Measurements from ENCODE around the gene MTCH1. TPM values are rescaled to one million over a fixed set of nuclear protein-coding genes. Genes with fewer than 3 reads are reported as not detected.
"Not testable (repeated sequence)": the region's sequence is repeated elsewhere in the genome, so short reads cannot be mapped to it uniquely, and the experiment has no call there.

The MTCH1 gene
- total and polyA plus RNA-seq, 8 donors, result 66.8 to 146 (median 87.2) TPM

GRCh38 chr6:36997811-36998722 is 12.1 kb upstream of the MTCH1 start:
- DNase-seq (peak; percentile 77 to 91 (median 86)), ATAC-seq (peak; percentile 82 to 95 (median 92)), FAIRE-seq (no peak)
- H3K36me3 ChIP-seq, result no peaks in the 10 kb centered on the region
- H3K27ac ChIP-seq, result peak overlapping the region; percentile 86 to 95 (median 91)
- WGBS, 2 donors, result 11 to 17% methylated on average over 18 of the region's 18 CpGs
- TF ChIP-seq CTCF (IDR thresholded peaks at IDR 0.05), result no peak
- H3K4me1 ChIP-seq, result peaks cover 22 to 25% (median 23%) of the 10 kb centered on the region in 3 donors
- no peaks in the 10 kb centered on the region for H3K9me3 ChIP-seq
- intact Hi-C loops (cut with DNase I), result no loop called here
- H3K27me3 ChIP-seq, result no peaks in the 10 kb centered on the region
- no peak overlapping the region for H3K4me3 ChIP-seq

- H3K27ac ChIP-seq, result not testable (repeated sequence)
- WGBS, 2 donors, result 71 to 77% methylated on average over 2 of the region's 2 CpGs
These were observed 4.4 kb upstream of the MTCH1 start for GRCh38 chr6:36990401-36990800.

GRCh38 chr6:36989264-36989663 is 3.3 kb upstream of the MTCH1 start:
- DNase-seq (no peak), FAIRE-seq (no peak), ATAC-seq (no peak)
- intact Hi-C loops (cut with DNase I), result no loop called here
- H3K4me1 ChIP-seq, result peaks cover 2 to 5% (median 3%) of the 10 kb centered on the region in 3 donors
- no peaks in the 10 kb centered on the region for H3K36me3 ChIP-seq
- no peaks in the 10 kb centered on the region for H3K27me3 ChIP-seq
- 74 to 83% methylated on average over 6 of the region's 6 CpGs for WGBS, 2 donors
- no peak for TF ChIP-seq CTCF (IDR thresholded peaks at IDR 0.05)
- no peaks in the 10 kb centered on the region for H3K9me3 ChIP-seq
- no peak overlapping the region for H3K4me3 ChIP-seq
- no peak overlapping the region for H3K27ac ChIP-seq

More at GRCh38 chr6:36990401-36990800, 4.4 kb upstream of the MTCH1 start:
- H3K4me1 ChIP-seq; DNase-seq; H3K27me3 ChIP-seq; H3K36me3 ChIP-seq; H3K9me3 ChIP-seq; H3K4me3 ChIP-seq; intact Hi-C loops (cut with DNase I); FAIRE-seq; ATAC-seq: not testable (repeated sequence)

- Histone ChIP-seq H3K9me3 (no peaks in the 10 kb centered on the region), H3K36me3 (no peaks in the 10 kb centered on the region), H3K4me3 (peak overlapping the region; percentile 68 to 99 (median 98)), H3K27me3 (no peaks in the 10 kb centered on the region), H3K27ac (peak overlapping the region; percentile 94 to 99 (median 96)), H3K4me1 (peaks cover 4 to 23% (median 9%) of the 10 kb centered on the region in 3 donors)
- intact Hi-C loops (cut with DNase I), result no loop called here
- 1% methylated on average over 8 of the region's 8 CpGs for WGBS, 2 donors
- no peak for FAIRE-seq
- no peak for TF ChIP-seq CTCF (IDR thresholded peaks at IDR 0.05)
- DNase-seq, result no peak
- peak in 1 of 4 donors; percentile 29 for ATAC-seq
These were observed 680 bp upstream of the MTCH1 start for GRCh38 chr6:36986704-36987047.

- Histone ChIP-seq H3K4me3 (peak overlapping the region; percentile 68 to 99 (median 98)), H3K9me3 (no peaks in the 10 kb centered on the region), H3K4me1 (peaks cover 9 to 29% (median 10%) of the 10 kb centered on the region in 3 donors), H3K27ac (peak overlapping the region; percentile 94 to 99 (median 96)), H3K27me3 (no peaks in the 10 kb centered on the region), H3K36me3 (no peaks in the 10 kb centered on the region)
- intact Hi-C loops (cut with DNase I), result no loop called here
- DNase-seq, result peak in 1 of 6 donors; percentile 44
- TF ChIP-seq CTCF (IDR thresholded peaks at IDR 0.05), result no peak
- no peak for ATAC-seq
- FAIRE-seq, result no peak
- WGBS, 2 donors, result 0 to 1% methylated on average over 15 of the region's 15 CpGs
These were observed 584 bp downstream of the MTCH1 start for GRCh38 chr6:36985417-36985807.
